Heart left ventricle (tissue), 13 donors: Measurements from ENCODE around the gene NCOR1.

Source experiments
- CTCF ChIP-seq, 12 donors: fragments of 200-600 bp; sonication (generic) in 4 of 12; IDR thresholded peaks; one replicate each; pipeline versions ENCODE4 v1.5.0 to v1.8.0; 2018 to 2022; ENCODE audit warnings: antibody characterized with exemption in 12 of 12, mild to moderate bottlenecking in 5 of 12
- POLR2A ChIP-seq, 2 donors: fragments of 450-650 bp; IDR thresholded peaks; one replicate each; pipeline ENCODE4 v1.6.1; 2017; ENCODE audit warnings: antibody characterized with exemption in 2 of 2, mild to moderate bottlenecking in 2 of 2, moderate library complexity in 2 of 2
- donor health status: ischemic (EF 13 %, LVEDD 7.1; RV severe dilation, severe dysfunction).
- donor health status: DM: no; HTN: yes; CAD: no.
- donor health status: DM: no; HTN: no; CAD: no.
- donor health status: ischemic (EF 25% LVEDD 6.9; RV normal size, moderate dysfunction).
- donor health status: ischemic (EF 25% LVEDD 5.7; RV mildly dilated, moderate dysfunction).
- donor health status: ischemic (EF 35%, LVEDD 5.7; RV mildly dilated, moderate dysfunction).
- donor health status: nonischemic (EF 11% LVEDD 7.7; RV severe dilation, severe dysfunction).
- donor health status: DM: yes; HTN: yes; CAD: no.
- donor health status: PGD.
- donor health status: ischemic (EF 29% LVEDD 5.4; RV normal size, mild dysfunction).
- donor health status: nonischemic (EF 23%, LVEDD 6.1; RV moderate dilation, normal function).

DNA sequence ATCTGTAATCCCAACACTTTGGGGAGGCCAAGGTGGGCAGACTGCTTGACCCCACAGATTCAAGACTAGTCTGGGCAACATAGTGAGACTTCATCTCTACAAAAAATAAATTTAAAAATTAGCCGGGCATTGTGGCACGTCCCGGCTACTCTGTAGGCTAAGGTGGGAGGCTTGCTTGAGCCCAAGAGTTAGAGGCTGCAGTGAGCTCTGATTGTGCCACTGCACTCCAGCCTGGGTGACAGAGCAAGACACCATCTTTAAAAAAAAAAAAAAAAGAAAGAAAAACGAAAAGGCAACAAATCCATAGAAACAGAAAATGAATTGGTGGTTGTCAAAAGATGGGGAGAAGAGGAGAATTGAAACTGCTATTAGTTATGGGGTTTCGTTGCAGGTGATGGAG, 27.7 kb downstream of the NCOR1 start:
- TF ChIP-seq CTCF (IDR thresholded peaks at IDR 0.05) (no peak), POLR2A (IDR thresholded peaks at IDR 0.05) (no peak)
